NB4 (cell line): ENCODE results near the gene MAPK6.

ENCODE experiments used
- DNase-seq: peaks from one replicate; pipeline ENCODE4 v3.0.0; 2010; ENCODE audit warnings: low read depth
- H3K4me3 ChIP-seq: one replicate; pipeline ENCODE4 v1.5.1; 2011; ENCODE audit warnings: mild to moderate bottlenecking, low read depth, low read length, moderate library complexity
- CTCF ChIP-seq: IDR thresholded peaks from one replicate; pipeline ENCODE4 v1.5.1; 2012; ENCODE audit warnings: low read depth, low read length
- MAX ChIP-seq: IDR thresholded peaks from 2 replicates; pipeline ENCODE4 v1.6.1; 2011; ENCODE audit warnings: low read depth, low read length
- MYC ChIP-seq: IDR thresholded peaks from 2 replicates; pipeline ENCODE4 v1.6.1; 2011; ENCODE audit warnings: low read depth, low read length
- POLR2A ChIP-seq: IDR thresholded peaks from 2 replicates; pipeline ENCODE4 v1.6.1; 2011; ENCODE audit warnings: mild to moderate bottlenecking; ENCODE audit not compliant: insufficient read length; ENCODE audit errors: extremely low read depth

The MAPK6 gene

GRCh38 chr15:52021892-52022540 lies 3.0 kb downstream of the MAPK6 start:
- TF ChIP-seq MAX (no peak), CTCF (no peak), POLR2A (no peak), MYC (no peak)
- DNase-seq: no peak
- H3K4me3 ChIP-seq: peak overlapping the region; percentile 84

- no peak overlapping the region for H3K4me3 ChIP-seq
- no peak for DNase-seq
- TF ChIP-seq CTCF: no peak
- no peak for TF ChIP-seq POLR2A
- TF ChIP-seq MYC: no peak
- no peak for TF ChIP-seq MAX
These were observed 4.3 kb downstream of the MAPK6 start for GRCh38 chr15:52023169-52023922.

GRCh38 chr15:52028431-52029093 lies 9.5 kb downstream of the MAPK6 start:
- no peak overlapping the region for H3K4me3 ChIP-seq
- no peak for TF ChIP-seq POLR2A
- no peak for TF ChIP-seq MYC
- DNase-seq: no peak

GRCh38 chr15:52030010-52030409 lies 11.0 kb downstream of the MAPK6 start:
- no peak for DNase-seq
- H3K4me3 ChIP-seq: no peak overlapping the region
- no peak for TF ChIP-seq CTCF
- no peak for TF ChIP-seq MAX
- no peak for TF ChIP-seq MYC
- no peak for TF ChIP-seq POLR2A

- DNase-seq: peak; percentile 49
- no peak for TF ChIP-seq CTCF
- TF ChIP-seq MYC: no peak
- no peak for TF ChIP-seq POLR2A
- TF ChIP-seq MAX: no peak
- no peak overlapping the region for H3K4me3 ChIP-seq
These were observed 12.5 kb downstream of the MAPK6 start for GRCh38 chr15:52031556-52031955.
